Upper lobe of left lung (tissue), 4 donors: ENCODE data around the gene DGKI.

Experiments
- CTCF ChIP-seq, 6 experiments: fragments of 450-650 bp in 4 of 6; fragments of 200-600 bp in 2 of 6; sonication (generic) in 2 of 6; IDR thresholded peaks; one replicate each; pipeline ENCODE4 v1.5.1; 2016 to 2019; ENCODE audit warnings: antibody characterized with exemption in 6 of 6
- EP300 ChIP-seq, 4 donors: sonication (generic); formaldehyde crosslinking; IDR thresholded peaks; one replicate each; pipeline ENCODE4 v1.5.1; 2017; ENCODE audit warnings: antibody characterized with exemption in 4 of 4, control low read depth in 2 of 4

GRCh38 chr7:137535579-137535978 lies 311.2 kb downstream of the DGKI start:
- no peak for TF ChIP-seq CTCF (IDR thresholded peaks at IDR 0.05)
- TF ChIP-seq EP300 (IDR thresholded peaks at IDR 0.05), result no peak
